ENCODE results near the gene SEC61B. TPM values are rescaled to one million over a fixed set of nuclear protein-coding genes. Genes with fewer than 3 reads are reported as not detected.

Gene SEC61B
- total RNA-seq, 4 donors from 2014 or later, result 78.8 to 143 (median 117) TPM

GRCh38 chr9:99216073-99216472 is 6.0 kb upstream of the SEC61B start:
- Histone ChIP-seq H3K9me3 (no peaks in the 10 kb centered on the region), H3K27me3 (no peaks in the 10 kb centered on the region), H3K4me1 (peaks cover 0 to 21% (median 13%) of the 10 kb centered on the region in 3 donors), H3K27ac (no peak overlapping the region), H3K36me3 (peaks cover 0 to 41% (median 0%) of the 10 kb centered on the region in 3 donors), H3K4me3 (no peak overlapping the region)
- no peak for DNase-seq
- WGBS, 2 donors, result 92 to 100% methylated on average over 1 of the region's 1 CpG
- TF ChIP-seq POLR2A (IDR thresholded peaks at IDR 0.05), result no peak
- no peak for TF ChIP-seq CTCF (IDR thresholded peaks at IDR 0.05)
- intact Hi-C loops (cut with DNase I), result no loop called here

GRCh38 chr9:99220011-99220410 is 2.1 kb upstream of the SEC61B start:
- Histone ChIP-seq H3K36me3 (peaks cover 0 to 45% (median 0%) of the 10 kb centered on the region in 3 donors), H3K27ac (no peak overlapping the region), H3K27me3 (no peaks in the 10 kb centered on the region), H3K4me3 (peak overlapping the region in 2 of 4 donors; percentile 82 to 100), H3K9me3 (no peaks in the 10 kb centered on the region), H3K4me1 (peaks cover 11 to 45% (median 29%) of the 10 kb centered on the region in 3 donors)
- DNase-seq, result no peak
- no peak for TF ChIP-seq POLR2A (IDR thresholded peaks at IDR 0.05)
- WGBS, 2 donors, result 78% methylated on average over 4 of the region's 4 CpGs
- intact Hi-C loops (cut with DNase I), result no loop called here

DNA sequence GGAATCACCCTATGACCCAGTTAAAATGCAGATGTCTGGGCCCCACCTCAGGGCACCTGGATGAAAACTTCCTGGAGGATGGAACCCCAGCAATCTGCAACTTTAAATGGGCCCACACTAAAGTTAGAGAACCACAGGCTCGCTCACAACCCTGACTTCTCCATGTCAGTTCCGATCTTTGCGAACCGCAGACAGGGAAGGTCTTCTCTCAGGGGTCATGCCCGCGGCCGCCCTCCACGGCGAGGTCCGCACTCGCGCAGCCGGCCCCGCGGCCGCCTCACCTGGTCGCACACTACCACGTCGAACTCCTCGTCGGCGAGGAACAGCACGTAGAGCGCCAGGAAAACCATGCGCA is 839 bp upstream of the SEC61B start:
- TF ChIP-seq CTCF (IDR thresholded peaks at IDR 0.05) (no peak), POLR2A (IDR thresholded peaks at IDR 0.05) (no peak)
- peak overlapping the region; percentile 90 to 98 (median 93) for H3K27ac ChIP-seq
- H3K9me3 ChIP-seq, result no peaks in the 10 kb centered on the region
- no peaks in the 10 kb centered on the region for H3K27me3 ChIP-seq
- no peak for DNase-seq
- 0% methylated on average over 4 of the region's 25 CpGs; no CpG with 5 or more reads in 1 of the 2 donors for WGBS, 2 donors
- H3K4me1 ChIP-seq, result peaks cover 11 to 58% (median 29%) of the 10 kb centered on the region in 3 donors
- intact Hi-C loops (cut with DNase I), result no loop called here
- peaks cover 0 to 46% (median 0%) of the 10 kb centered on the region in 3 donors for H3K36me3 ChIP-seq
- H3K4me3 ChIP-seq, result peak overlapping the region; percentile 82 to 100 (median 92)

GRCh38 chr9:99222416-99223270 is 561 bp downstream of the SEC61B start:
- Histone ChIP-seq H3K27ac (peak overlapping the region; percentile 90 to 98 (median 93)), H3K4me3 (peak overlapping the region; percentile 82 to 100 (median 92)), H3K4me1 (peaks cover 11 to 64% (median 29%) of the 10 kb centered on the region in 3 donors), H3K9me3 (no peaks in the 10 kb centered on the region), H3K36me3 (peaks cover 0 to 48% (median 1%) of the 10 kb centered on the region in 3 donors), H3K27me3 (no peaks in the 10 kb centered on the region)
- no peak for DNase-seq
- intact Hi-C loops (cut with DNase I), result no loop called here
- TF ChIP-seq CTCF (IDR thresholded peaks at IDR 0.05) (no peak), POLR2A (IDR thresholded peaks at IDR 0.05) (no peak)
- 11 to 14% methylated on average over 14 to 19 of the region's 30 CpGs for WGBS, 2 donors

- TF ChIP-seq POLR2A (IDR thresholded peaks at IDR 0.05), result no peak
- intact Hi-C loops (cut with DNase I), result no loop called here
- peaks cover 0 to 55% (median 12%) of the 10 kb centered on the region in 3 donors for H3K36me3 ChIP-seq
- peaks cover 11 to 60% (median 29%) of the 10 kb centered on the region in 3 donors for H3K4me1 ChIP-seq
- no peaks in the 10 kb centered on the region for H3K9me3 ChIP-seq
- H3K27me3 ChIP-seq, result no peaks in the 10 kb centered on the region
- 56 to 76% methylated on average over 2 of the region's 2 CpGs for WGBS, 2 donors
- no peak overlapping the region for H3K27ac ChIP-seq
- no peak overlapping the region for H3K4me3 ChIP-seq
- DNase-seq, result no peak
These were observed 2.4 kb downstream of the SEC61B start for GRCh38 chr9:99224445-99224844.

- 67 to 74% methylated on average over 5 of the region's 5 CpGs for WGBS, 2 donors
- peaks cover 0 to 71% (median 12%) of the 10 kb centered on the region in 3 donors for H3K36me3 ChIP-seq
- no peak for TF ChIP-seq CTCF (IDR thresholded peaks at IDR 0.05)
- no peak for TF ChIP-seq POLR2A (IDR thresholded peaks at IDR 0.05)
- DNase-seq, result no peak
- H3K27ac ChIP-seq, result peak overlapping the region in 1 of 4 donors; percentile 40
- H3K9me3 ChIP-seq, result no peaks in the 10 kb centered on the region
- intact Hi-C loops (cut with DNase I), result no loop called here
- H3K4me3 ChIP-seq, result no peak overlapping the region
- peaks cover 11 to 44% (median 16%) of the 10 kb centered on the region in 3 donors for H3K4me1 ChIP-seq
- H3K27me3 ChIP-seq, result no peaks in the 10 kb centered on the region
These were observed 4.0 kb downstream of the SEC61B start for GRCh38 chr9:99226054-99226453.
